GM12878 (cell line): Measurements from ENCODE around the gene TRERF1. TPM values are rescaled to one million over a fixed set of nuclear protein-coding genes. Genes with fewer than 3 reads are reported as not detected.

Source experiments
- BCL11A ChIP-seq: IDR thresholded peaks from 2 replicates; pipeline ENCODE4 v1.6.1; 2011; ENCODE audit warnings: low read depth, low read length
- CBFB ChIP-seq: IDR thresholded peaks from 2 replicates; pipeline ENCODE4 v1.6.1; 2016; ENCODE audit warnings: antibody characterized with exemption, low read depth
- CREM ChIP-seq: IDR thresholded peaks from 2 replicates; pipeline ENCODE4 v1.6.1; 2014; ENCODE audit warnings: antibody characterized with exemption, low read depth
- EGR1 ChIP-seq, 2 experiments: IDR thresholded peaks; 1 replicate in 1 of 2; 2 replicates in 1 of 2; pipeline ENCODE4 v1.6.1; 2011 to 2012; ENCODE audit warnings: low read depth in 2 of 2, low read length in 2 of 2, borderline replicate concordance in 1 of 2, mild to moderate bottlenecking in 1 of 2, moderate library complexity in 1 of 2
- ESRRA ChIP-seq: IDR thresholded peaks from 2 replicates; pipeline ENCODE4 v1.6.1; 2012; ENCODE audit warnings: mild to moderate bottlenecking, low read length, improper control_type of control experiment
- ETV6 ChIP-seq, 2 experiments: fragments of 450-650 bp in 1 of 2; IDR thresholded peaks in 1 of 2; conservative IDR thresholded peaks in 1 of 2; 2 replicates each; pipeline ENCODE4 v1.6.1; 2014; ENCODE audit warnings: antibody characterized with exemption in 1 of 2, borderline replicate concordance in 1 of 2, low read depth in 1 of 2, mild to moderate bottlenecking in 1 of 2, moderate library complexity in 1 of 2
- IRF3 ChIP-seq: fragments of 450-650 bp; IDR thresholded peaks from 2 replicates; pipeline ENCODE4 v1.6.1; 2014; ENCODE audit warnings: mild to moderate bottlenecking
- KAT2A ChIP-seq: conservative IDR thresholded peaks from 2 replicates; pipeline ENCODE4 v1.6.1; 2011; ENCODE audit warnings: low read depth, low read length; ENCODE audit not compliant: control insufficient read depth
- MEF2B ChIP-seq: fragments of 450-650 bp; IDR thresholded peaks from 2 replicates; pipeline ENCODE4 v1.6.1; 2018; ENCODE audit warnings: mild to moderate bottlenecking, moderate library complexity; ENCODE audit not compliant: partially characterized antibody, poor library complexity, severe bottlenecking
- MTA2 ChIP-seq: fragments of 450-650 bp; IDR thresholded peaks from 2 replicates; pipeline ENCODE4 v1.6.1; 2016; ENCODE audit warnings: low read depth, mild to moderate bottlenecking, moderate library complexity
- MTA3 ChIP-seq: IDR thresholded peaks from 2 replicates; pipeline ENCODE4 v1.6.1; 2012; ENCODE audit warnings: low read length, inconsistent platforms, borderline replicate concordance
- NFYB ChIP-seq: IDR thresholded peaks from 2 replicates; pipeline ENCODE4 v1.6.1; 2011; ENCODE audit warnings: low read depth, mild to moderate bottlenecking, low read length, improper control_type of control experiment, moderate library complexity; ENCODE audit not compliant: insufficient read depth
- POU2F2 ChIP-seq: IDR thresholded peaks from 3 replicates; pipeline ENCODE4 v1.6.1; 2011; ENCODE audit warnings: low read depth, mild to moderate bottlenecking, low read length, borderline replicate concordance
- PRDM15 ChIP-seq: fragments of 450-650 bp; formaldehyde crosslinking; IDR thresholded peaks from 2 replicates; pipeline ENCODE4 v1.4.0; 2020; ENCODE audit warnings: mild to moderate bottlenecking, moderate library complexity
- RAD51 ChIP-seq: fragments of 450-650 bp; IDR thresholded peaks from 2 replicates; pipeline ENCODE4 v1.6.1; 2016; ENCODE audit warnings: moderate library complexity, mild to moderate bottlenecking, inconsistent platforms
- RCOR1 ChIP-seq: conservative IDR thresholded peaks from 2 replicates; pipeline ENCODE4 v1.6.1; 2012; ENCODE audit warnings: low read depth, low read length, improper control_type of control experiment
- SMARCA5 ChIP-seq: fragments of 450-650 bp; IDR thresholded peaks from 2 replicates; pipeline ENCODE4 v1.6.1; 2017; ENCODE audit warnings: mild to moderate bottlenecking
- TARDBP ChIP-seq: IDR thresholded peaks from 2 replicates; pipeline ENCODE4 v1.6.1; 2016; ENCODE audit warnings: borderline replicate concordance
- YY1 ChIP-seq: IDR thresholded peaks from 2 replicates; pipeline ENCODE4 v1.6.1; 2011; ENCODE audit warnings: low read depth, mild to moderate bottlenecking, low read length
- ZNF384 ChIP-seq: IDR thresholded peaks from 2 replicates; pipeline ENCODE4 v1.6.1; 2012; ENCODE audit warnings: low read depth, mild to moderate bottlenecking, low read length, improper control_type of control experiment, borderline replicate concordance
- polyA plus RNA-seq, 11 experiments: library from polyadenylated mRNA; depleted of rRNA in 4 of 11; unstranded in 6 of 11; stranded (reverse) in 5 of 11; fragments of >200 nt; fragmentation: Nextera tagmentation in 4 of 11; fragmentation: Illumina TruSeq in 1 of 11; extraction: Ambion mirVana in 4 of 11; extraction: Trizol in 1 of 11; gene quantifications; 1 replicate in 1 of 11; 2 replicates in 10 of 11; pipeline versions ENCODE4 v1.2.1 to v1.2.3, GENCODE V29; 2011 to 2016; ENCODE audit warnings: inconsistent platforms in 2 of 11, missing spikeins in 2 of 11, low read depth in 1 of 11
- total RNA-seq, 4 experiments: library from RNA; depleted of rRNA in 3 of 4; stranded (reverse); fragments of >200 nt in 3 of 4; fragmentation: Illumina TruSeq in 1 of 4; extraction: Trizol in 1 of 4; gene quantifications; 2 replicates each; pipeline versions ENCODE4 v1.2.1 to v1.2.3, GENCODE V29; 2013 to 2021
- TF ChIP-seq, protein P1 (sequence below): fragments of 450-650 bp; IDR thresholded peaks from 2 replicates; pipeline ENCODE4 v1.6.1; 2018; ENCODE audit warnings: borderline replicate concordance, mild to moderate bottlenecking; ENCODE audit not compliant: partially characterized antibody
- TF ChIP-seq, protein P2 (sequence below), 3 experiments: IDR thresholded peaks in 2 of 3; conservative IDR thresholded peaks in 1 of 3; 2 replicates each; pipeline ENCODE4 v1.5.1; 2011; ENCODE audit warnings: low read depth in 3 of 3, low read length in 3 of 3, mild to moderate bottlenecking in 3 of 3, control low read depth in 2 of 3, moderate library complexity in 2 of 3, inconsistent platforms in 1 of 3, mixed read lengths in 1 of 3; ENCODE audit not compliant: control insufficient read depth in 2 of 3, insufficient read depth in 1 of 3; ENCODE audit errors: extremely low read depth in 1 of 3

TRERF1 gene
- total and polyA plus RNA-seq, 10 of the 15 experiments (the other 5 are each of a cell fraction or from before 2014, with no cell fraction given), result 2.2 to 19.4 (median 7.2) TPM

DNA sequence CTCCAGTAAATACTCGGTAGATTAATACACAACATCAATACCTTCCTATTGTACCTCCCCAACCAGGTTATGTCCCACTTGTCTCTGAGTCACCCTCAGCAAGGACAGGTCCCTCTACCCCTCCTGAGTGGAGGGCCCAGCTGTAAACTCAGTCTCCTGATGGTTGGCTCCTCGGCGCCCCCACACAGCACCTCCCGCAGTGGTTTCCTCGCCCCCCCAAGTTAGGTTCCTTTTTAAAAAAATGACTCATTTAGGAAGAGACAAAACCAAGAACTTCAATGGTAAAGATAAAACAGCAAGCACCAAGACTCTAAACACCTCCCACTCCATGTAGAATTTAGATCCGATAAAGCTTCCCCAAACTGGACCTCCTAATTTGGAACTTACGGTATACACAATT is 83.5 kb downstream of the TRERF1 start (continued):
- TF ChIP-seq EGR1 (IDR thresholded peaks at IDR 0.05; ENCODE audit: borderline replicate concordance in 1 of 2, low read depth in 2 of 2, low read length in 2 of 2) (peak in 1 of 2 experiments; percentile 69; a peak in 2 of 3 replicates), RCOR1 (no peak), BCL11A (0 out of 2 replicates have a peak, but pooled peaks have one; percentile 49), CREM (peak; percentile 56; the same call in 1 of the 2 replicates), ZNF384 (peak; percentile 32; the same call in 1 of the 2 replicates), TARDBP (no peak), MTA2 (peak; percentile 50; the same call in 1 of the 2 replicates), YY1 (no peak), ETV6 (conservative IDR thresholded peaks at IDR 0.05 in 1 of 2, IDR thresholded peaks at IDR 0.05 in 1 of 2; ENCODE audit: borderline replicate concordance in 1 of 2, low read depth in 1 of 2) (peak in 1 of 2 experiments; percentile 73; a peak in 1 of 4 replicates), PRDM15 (CRISPR knock-in tag) (no peak), MEF2B (peak; percentile 45), POU2F2 (no peak; the same call in 2 of the 3 replicates), MTA3 (no peak), NFYB (no peak), KAT2A (no peak), ESRRA (no peak), CBFB (0 out of 2 replicates have a peak, but pooled peaks have one; percentile 39), SMARCA5 (no peak), IRF3 (no peak), RAD51 (no peak)
- TF ChIP-seq, protein P1, sequence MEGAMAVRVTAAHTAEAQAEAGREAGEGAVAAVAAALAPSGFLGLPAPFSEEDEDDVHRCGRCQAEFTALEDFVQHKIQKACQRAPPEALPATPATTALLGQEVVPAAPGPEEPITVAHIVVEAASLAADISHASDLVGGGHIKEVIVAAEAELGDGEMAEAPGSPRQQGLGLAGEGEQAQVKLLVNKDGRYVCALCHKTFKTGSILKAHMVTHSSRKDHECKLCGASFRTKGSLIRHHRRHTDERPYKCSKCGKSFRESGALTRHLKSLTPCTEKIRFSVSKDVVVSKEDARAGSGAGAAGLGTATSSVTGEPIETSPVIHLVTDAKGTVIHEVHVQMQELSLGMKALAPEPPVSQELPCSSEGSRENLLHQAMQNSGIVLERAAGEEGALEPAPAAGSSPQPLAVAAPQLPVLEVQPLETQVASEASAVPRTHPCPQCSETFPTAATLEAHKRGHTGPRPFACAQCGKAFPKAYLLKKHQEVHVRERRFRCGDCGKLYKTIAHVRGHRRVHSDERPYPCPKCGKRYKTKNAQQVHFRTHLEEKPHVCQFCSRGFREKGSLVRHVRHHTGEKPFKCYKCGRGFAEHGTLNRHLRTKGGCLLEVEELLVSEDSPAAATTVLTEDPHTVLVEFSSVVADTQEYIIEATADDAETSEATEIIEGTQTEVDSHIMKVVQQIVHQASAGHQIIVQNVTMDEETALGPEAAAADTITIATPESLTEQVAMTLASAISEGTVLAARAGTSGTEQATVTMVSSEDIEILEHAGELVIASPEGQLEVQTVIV, result no peak
- TF ChIP-seq, protein P2, sequence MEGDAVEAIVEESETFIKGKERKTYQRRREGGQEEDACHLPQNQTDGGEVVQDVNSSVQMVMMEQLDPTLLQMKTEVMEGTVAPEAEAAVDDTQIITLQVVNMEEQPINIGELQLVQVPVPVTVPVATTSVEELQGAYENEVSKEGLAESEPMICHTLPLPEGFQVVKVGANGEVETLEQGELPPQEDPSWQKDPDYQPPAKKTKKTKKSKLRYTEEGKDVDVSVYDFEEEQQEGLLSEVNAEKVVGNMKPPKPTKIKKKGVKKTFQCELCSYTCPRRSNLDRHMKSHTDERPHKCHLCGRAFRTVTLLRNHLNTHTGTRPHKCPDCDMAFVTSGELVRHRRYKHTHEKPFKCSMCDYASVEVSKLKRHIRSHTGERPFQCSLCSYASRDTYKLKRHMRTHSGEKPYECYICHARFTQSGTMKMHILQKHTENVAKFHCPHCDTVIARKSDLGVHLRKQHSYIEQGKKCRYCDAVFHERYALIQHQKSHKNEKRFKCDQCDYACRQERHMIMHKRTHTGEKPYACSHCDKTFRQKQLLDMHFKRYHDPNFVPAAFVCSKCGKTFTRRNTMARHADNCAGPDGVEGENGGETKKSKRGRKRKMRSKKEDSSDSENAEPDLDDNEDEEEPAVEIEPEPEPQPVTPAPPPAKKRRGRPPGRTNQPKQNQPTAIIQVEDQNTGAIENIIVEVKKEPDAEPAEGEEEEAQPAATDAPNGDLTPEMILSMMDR (IDR thresholded peaks at IDR 0.05 in 2 of 3, conservative IDR thresholded peaks at IDR 0.05 in 1 of 3; ENCODE audit: control insufficient read depth in 2 of 3, extremely low read depth in 1 of 3, insufficient read depth in 1 of 3, low read depth in 3 of 3, low read length in 3 of 3), result no peak
